Trophoblast cell (in vitro differentiated cells and primary cell): Measurements from ENCODE around the gene TMEM52B.
"Not testable (repeated sequence)": the region's sequence is repeated elsewhere in the genome, so short reads cannot be mapped to it uniquely, and the experiment has no call there.

Experiments used
- DNase-seq, 2 donors: peaks; one replicate each; pipeline ENCODE4 v3.0.0-alpha.2; 2016
- H2AFZ ChIP-seq: 2 replicates; pipeline ENCODE4 v1.6.1; 2013; ENCODE audit warnings: low read length, moderate library complexity, mild to moderate bottlenecking; ENCODE audit not compliant: insufficient read depth, poor library complexity
- H2AK5ac ChIP-seq: 2 replicates; pipeline ENCODE4 v1.6.1; 2013; ENCODE audit warnings: mild to moderate bottlenecking, low read length
- H2BK120ac ChIP-seq: 2 replicates; pipeline ENCODE4 v1.6.1; 2013; ENCODE audit warnings: low read length, mild to moderate bottlenecking, moderate library complexity; ENCODE audit not compliant: insufficient read depth, poor library complexity
- H2BK12ac ChIP-seq: 2 replicates; pipeline ENCODE4 v1.6.1; 2013; ENCODE audit warnings: mild to moderate bottlenecking, low read length, moderate library complexity
- H2BK5ac ChIP-seq: 2 replicates; pipeline ENCODE4 v1.6.1; 2013; ENCODE audit warnings: low read length, low read depth, moderate library complexity, mild to moderate bottlenecking; ENCODE audit not compliant: poor library complexity
- H3K14ac ChIP-seq: 2 replicates; pipeline ENCODE4 v1.6.1; 2013; ENCODE audit warnings: mild to moderate bottlenecking, low read length
- H3K18ac ChIP-seq: 2 replicates; pipeline ENCODE4 v1.6.1; 2013; ENCODE audit warnings: mild to moderate bottlenecking, low read length
- H3K23ac ChIP-seq: 2 replicates; pipeline ENCODE4 v1.6.1; 2013; ENCODE audit warnings: low read length
- H3K27ac ChIP-seq: 2 replicates; pipeline ENCODE4 v1.5.1; 2013; ENCODE audit warnings: low read depth, mild to moderate bottlenecking, inconsistent platforms, low read length, moderate library complexity
- H3K27me3 ChIP-seq: 2 replicates; pipeline ENCODE4 v1.6.1; 2013; ENCODE audit warnings: inconsistent platforms, mild to moderate bottlenecking, low read length, moderate library complexity; ENCODE audit not compliant: insufficient read depth
- H3K36me3 ChIP-seq, 2 experiments: 1 replicate in 1 of 2; 2 replicates in 1 of 2; pipeline ENCODE4 v1.6.1; 2013; ENCODE audit warnings: low read length in 2 of 2, mild to moderate bottlenecking in 2 of 2, moderate library complexity in 1 of 2; ENCODE audit not compliant: insufficient read depth in 2 of 2, control insufficient read depth in 1 of 2
- H3K4ac ChIP-seq: 2 replicates; pipeline ENCODE4 v1.6.1; 2013; ENCODE audit warnings: low read depth, mild to moderate bottlenecking, low read length, moderate library complexity
- H3K4me1 ChIP-seq, 2 experiments: 1 replicate in 1 of 2; 2 replicates in 1 of 2; pipeline ENCODE4 v1.6.1; 2013; ENCODE audit warnings: low read length in 2 of 2, mild to moderate bottlenecking in 2 of 2, moderate library complexity in 1 of 2; ENCODE audit not compliant: insufficient read depth in 2 of 2, control insufficient read depth in 1 of 2
- H3K4me2 ChIP-seq: 2 replicates; pipeline ENCODE4 v1.6.1; 2013; ENCODE audit warnings: inconsistent platforms, mild to moderate bottlenecking, low read length, moderate library complexity
- H3K4me3 ChIP-seq: 2 replicates; pipeline ENCODE4 v1.5.1; 2013; ENCODE audit warnings: mild to moderate bottlenecking, low read depth, low read length, inconsistent platforms
- H3K79me1 ChIP-seq: one replicate; pipeline ENCODE4 v1.6.1; 2013; ENCODE audit warnings: low read length
- H3K79me2 ChIP-seq: 2 replicates; pipeline ENCODE4 v1.6.1; 2013; ENCODE audit warnings: low read length, mild to moderate bottlenecking; ENCODE audit not compliant: control insufficient read depth, insufficient read depth, poor library complexity
- H3K9ac ChIP-seq: 2 replicates; pipeline ENCODE4 v1.6.1; 2013; ENCODE audit warnings: mild to moderate bottlenecking, low read length
- H3K9me3 ChIP-seq: 2 replicates; pipeline ENCODE4 v1.6.1; 2013; ENCODE audit warnings: low read depth, mild to moderate bottlenecking, control low read depth, inconsistent platforms, low read length; ENCODE audit not compliant: insufficient read depth
- H4K12ac ChIP-seq: 2 replicates; pipeline ENCODE4 v1.6.1; 2013; ENCODE audit warnings: low read depth, mild to moderate bottlenecking, low read length, moderate library complexity
- H4K8ac ChIP-seq: 2 replicates; pipeline ENCODE4 v1.6.1; 2013; ENCODE audit warnings: low read depth, mild to moderate bottlenecking, low read length, moderate library complexity
- H4K91ac ChIP-seq: one replicate; pipeline ENCODE4 v1.6.1; 2013; ENCODE audit warnings: low read depth, mild to moderate bottlenecking, low read length, moderate library complexity
- WGBS: extraction: QIAGEN DNeasy Blood & Tissue Kit; methylation state at CpG from one replicate; pipeline ENCODE4 v1.1.7; 2013; ENCODE audit warnings: missing lambda C conversion rate; ENCODE audit not compliant: insufficient read length, insufficient coverage; ENCODE audit errors: extremely low coverage; 5-methylcytosine and 5-hydroxymethylcytosine counted together

The TMEM52B gene

DNA sequence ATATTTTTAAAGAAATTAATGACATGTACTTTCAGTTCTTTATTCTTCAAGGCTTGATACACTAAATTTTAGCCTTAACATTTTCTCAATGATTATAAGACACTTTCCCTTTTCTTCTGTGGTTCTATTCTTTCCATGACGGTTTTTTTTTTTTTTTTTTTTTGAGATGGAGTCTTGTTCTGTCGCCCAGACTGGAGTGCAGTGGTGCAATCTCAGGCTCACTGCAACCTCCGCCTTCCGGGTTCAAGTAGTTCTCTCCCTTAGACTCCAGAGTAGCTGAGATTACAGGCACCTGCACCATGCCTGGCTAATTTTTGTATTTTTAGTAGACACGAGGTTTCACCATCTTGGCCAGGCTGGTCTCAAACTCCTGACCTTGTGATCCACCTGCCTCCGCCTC, 8.1 kb downstream of the TMEM52B start:
- H4K91ac ChIP-seq: not testable (repeated sequence)

DNA sequence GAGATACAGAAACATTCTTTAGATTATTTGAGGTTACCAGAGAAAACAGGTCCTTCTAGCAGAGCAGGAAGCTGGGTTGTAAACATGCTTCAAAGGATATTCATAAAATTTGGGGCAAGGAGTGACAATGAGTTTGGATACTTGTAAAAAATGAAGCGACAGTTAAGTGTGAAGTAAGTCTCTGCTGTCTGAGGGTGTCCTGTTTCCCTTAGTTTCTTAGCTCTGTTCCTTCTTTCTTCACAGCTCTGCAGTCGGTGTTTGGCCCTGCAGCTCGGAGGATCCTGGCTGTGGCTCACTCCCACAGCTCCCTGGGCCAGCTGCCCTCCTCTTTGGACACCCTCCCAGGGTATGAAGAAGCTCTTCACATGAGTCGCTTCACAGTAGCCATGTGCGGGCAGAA, 10.8 kb downstream of the TMEM52B start:
- Histone ChIP-seq H3K36me3 (no peaks in the 10 kb centered on the region), H4K91ac (peak overlapping the region; percentile 16), H2AK5ac (no peak overlapping the region), H3K9me3 (no peaks in the 10 kb centered on the region), H2BK120ac (no peak overlapping the region), H2AFZ (no peak overlapping the region), H3K79me2 (no peaks in the 10 kb centered on the region), H3K27ac (peak overlapping the region; percentile 28), H3K14ac (no peak overlapping the region), H3K4me1 (peaks cover 3% of the 10 kb centered on the region in 2 experiments), H3K4me2 (no peak overlapping the region), H3K18ac (no peak overlapping the region), H2BK12ac (peak overlapping the region; percentile 2), H4K12ac (no peak overlapping the region), H3K27me3 (no peaks in the 10 kb centered on the region), H3K4me3 (no peak overlapping the region), H3K4ac (no peak overlapping the region), H2BK5ac (no peak overlapping the region), H3K9ac (no peak overlapping the region), H4K8ac (no peak overlapping the region), H3K23ac (no peak overlapping the region), H3K79me1 (peaks cover 2% of the 10 kb centered on the region)
- no CpG with 5 or more reads among the region's 5 CpGs for WGBS
- peak in 1 of 2 donors; percentile 82 for DNase-seq

More for the DNA sequence above, 8.1 kb downstream of the TMEM52B start:
- not testable (repeated sequence) for H3K14ac ChIP-seq, H3K4me2 ChIP-seq, H3K4me1 ChIP-seq, DNase-seq, H3K9ac ChIP-seq, H3K9me3 ChIP-seq, H3K4ac ChIP-seq, H3K27me3 ChIP-seq, H4K12ac ChIP-seq, H3K4me3 ChIP-seq, H4K8ac ChIP-seq, H2BK12ac ChIP-seq, H2BK120ac ChIP-seq, H3K18ac ChIP-seq, H3K36me3 ChIP-seq, H3K27ac ChIP-seq, H3K23ac ChIP-seq, H3K79me1 ChIP-seq, H2BK5ac ChIP-seq, H2AFZ ChIP-seq, H2AK5ac ChIP-seq, H3K79me2 ChIP-seq
- no CpG with 5 or more reads among the region's 6 CpGs for WGBS

DNA sequence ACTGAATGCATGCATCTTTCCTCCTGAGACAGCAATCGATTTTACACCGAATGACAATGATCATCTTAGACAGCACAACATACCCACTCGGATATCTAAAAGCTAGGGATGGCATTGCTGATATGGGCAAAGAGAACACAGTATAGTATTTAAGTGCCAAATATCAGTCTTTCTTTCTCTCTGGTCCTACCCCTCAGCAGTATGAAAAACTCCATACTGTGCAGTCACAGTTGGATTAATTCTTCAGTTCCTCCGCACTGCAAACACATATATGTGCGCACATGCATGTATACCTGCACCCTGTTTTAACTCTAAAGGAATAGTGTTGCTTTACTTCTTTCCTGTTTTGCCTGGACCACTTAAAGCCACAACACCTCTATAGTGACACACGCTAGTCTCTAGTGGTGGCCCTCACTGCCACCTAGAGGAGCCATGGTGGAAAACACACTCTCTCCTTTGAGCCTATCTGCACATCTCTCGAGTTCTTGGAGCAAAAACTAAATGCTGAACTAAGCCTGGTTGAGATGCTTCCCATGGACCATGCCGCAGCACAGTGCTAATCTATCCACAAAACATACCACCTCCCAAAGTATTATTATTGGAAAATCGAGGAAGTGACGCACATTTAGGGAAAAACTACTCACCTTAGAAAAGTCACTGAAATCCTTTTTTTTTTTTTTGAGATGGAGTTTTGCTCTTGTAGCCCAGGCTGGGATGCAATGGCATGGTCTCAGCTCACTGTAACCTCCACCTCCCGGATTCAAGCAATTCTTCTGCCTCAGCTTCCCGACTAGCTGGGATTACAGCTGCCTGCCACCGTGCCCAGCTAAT, 11.9 kb downstream of the TMEM52B start:
- H3K9me3 ChIP-seq: no peaks in the 10 kb centered on the region
- no peak overlapping the region for H4K12ac ChIP-seq
- no peak overlapping the region for H2AFZ ChIP-seq
- H2BK5ac ChIP-seq: no peak overlapping the region
- no peak overlapping the region for H3K4me2 ChIP-seq
- H4K8ac ChIP-seq: no peak overlapping the region
- H3K4me3 ChIP-seq: no peak overlapping the region
- peaks cover 3% of the 10 kb centered on the region in 2 experiments for H3K4me1 ChIP-seq
- WGBS: no CpG with 5 or more reads among the region's 13 CpGs
- H2BK12ac ChIP-seq: no peak overlapping the region
- H3K27me3 ChIP-seq: no peaks in the 10 kb centered on the region
- H3K9ac ChIP-seq: no peak overlapping the region
- no peak overlapping the region for H2BK120ac ChIP-seq
- H3K23ac ChIP-seq: no peak overlapping the region
- H3K27ac ChIP-seq: no peak overlapping the region
- H3K79me1 ChIP-seq: peaks cover 2% of the 10 kb centered on the region
- H3K14ac ChIP-seq: no peak overlapping the region
- no peaks in the 10 kb centered on the region for H3K79me2 ChIP-seq
- H3K36me3 ChIP-seq: no peaks in the 10 kb centered on the region
- DNase-seq: peak; percentile 74 to 89
- H4K91ac ChIP-seq: peak overlapping the region; percentile 48
- H2AK5ac ChIP-seq: no peak overlapping the region
- no peak overlapping the region for H3K4ac ChIP-seq
- H3K18ac ChIP-seq: no peak overlapping the region

DNA sequence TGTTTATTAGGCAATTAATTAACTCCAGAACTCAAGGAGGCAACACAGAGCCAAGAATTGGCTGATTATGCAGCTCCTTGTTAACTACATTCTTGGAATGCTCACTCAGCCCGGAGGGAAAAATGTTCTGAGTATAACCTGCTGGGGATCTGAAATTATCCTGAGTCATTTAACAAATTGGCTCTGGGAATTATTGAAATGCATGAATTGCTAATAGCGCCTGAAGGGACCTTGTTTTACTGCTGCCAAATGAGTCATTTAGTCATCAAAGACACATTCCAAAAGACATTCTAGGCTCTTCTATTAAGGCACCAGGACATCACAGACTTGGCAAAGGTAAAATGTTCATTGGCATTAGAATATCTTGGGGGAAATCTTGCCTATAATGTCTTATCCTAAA, 13.0 kb downstream of the TMEM52B start:
- no peak overlapping the region for H3K9ac ChIP-seq
- no peak overlapping the region for H2BK12ac ChIP-seq
- no peaks in the 10 kb centered on the region for H3K9me3 ChIP-seq
- H4K91ac ChIP-seq: no peak overlapping the region
- H3K27me3 ChIP-seq: no peaks in the 10 kb centered on the region
- no peak overlapping the region for H4K8ac ChIP-seq
- no peak overlapping the region for H3K14ac ChIP-seq
- no peak overlapping the region for H3K27ac ChIP-seq
- H3K4me3 ChIP-seq: no peak overlapping the region
- H3K23ac ChIP-seq: no peak overlapping the region
- H2BK5ac ChIP-seq: no peak overlapping the region
- no peaks in the 10 kb centered on the region for H3K79me2 ChIP-seq
- H3K36me3 ChIP-seq: no peaks in the 10 kb centered on the region
- H3K18ac ChIP-seq: no peak overlapping the region
- H3K4me2 ChIP-seq: no peak overlapping the region
- no peak overlapping the region for H2AK5ac ChIP-seq
- WGBS: no CpG with 5 or more reads among the region's 2 CpGs
- DNase-seq: peak; percentile 89 to 97
- H2AFZ ChIP-seq: no peak overlapping the region
- no peak overlapping the region for H2BK120ac ChIP-seq
- H3K4ac ChIP-seq: no peak overlapping the region
- no peak overlapping the region for H4K12ac ChIP-seq
- peaks cover 3% of the 10 kb centered on the region in 2 experiments for H3K4me1 ChIP-seq
- peaks cover 2% of the 10 kb centered on the region for H3K79me1 ChIP-seq
